Stimulated activated CD4-positive, alpha-beta T cell treated with anti-CD3 and anti-CD28 coated beads, Interleukin-12 subunit alpha, Interleukin-12 subunit beta, amount 100 ng/mL, for 24 hours (primary cell): Measurements from ENCODE around the gene FADS6.

Experiments used
- DNase-seq, 2 experiments: peaks; one replicate each; pipeline ENCODE4 v3.0.0-alpha.2; 2020; ENCODE audit warnings: low read depth in 2 of 2

FADS6 gene

DNA sequence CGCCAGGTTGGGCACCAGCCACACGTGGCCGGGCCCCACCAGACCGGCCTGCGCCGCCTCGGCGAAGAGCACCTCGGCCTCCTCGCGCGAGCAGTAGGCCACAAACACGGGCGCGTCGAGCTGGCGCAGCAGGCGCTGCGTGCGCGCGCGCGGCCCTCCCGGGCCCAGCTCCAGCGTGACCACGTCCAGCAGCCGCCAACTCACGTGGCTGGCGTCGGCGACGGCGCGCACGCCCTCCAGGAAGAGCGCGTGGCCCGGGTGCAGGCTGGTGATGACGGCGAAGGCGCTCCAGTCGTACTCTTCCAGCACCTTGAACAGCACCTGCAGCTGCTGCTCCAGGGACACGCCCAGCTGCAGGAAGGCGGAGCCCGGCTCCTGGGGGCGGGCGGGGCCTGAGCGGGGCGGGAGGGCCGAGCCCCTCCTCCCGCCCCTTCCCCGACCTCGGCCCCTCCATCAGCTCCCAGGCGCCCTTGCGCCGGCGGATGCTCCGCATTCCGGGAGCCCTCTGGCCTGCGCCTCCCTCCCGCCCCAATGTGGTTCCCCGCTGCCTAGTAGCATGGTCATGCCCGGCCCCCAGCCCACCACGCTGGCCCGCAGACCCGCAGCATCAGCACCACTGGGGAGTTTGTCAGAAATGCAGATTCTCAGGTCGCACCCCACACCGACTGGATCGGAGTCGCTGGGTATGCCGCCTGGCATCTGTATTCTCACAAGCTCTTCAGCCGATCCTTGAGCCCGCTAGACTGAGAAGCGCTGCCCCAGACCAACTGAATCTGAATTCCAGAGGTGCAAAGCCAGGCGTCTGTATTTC, 41.0 kb downstream of the FADS6 start:
- DNase-seq: peak; percentile 37 to 39

DNA sequence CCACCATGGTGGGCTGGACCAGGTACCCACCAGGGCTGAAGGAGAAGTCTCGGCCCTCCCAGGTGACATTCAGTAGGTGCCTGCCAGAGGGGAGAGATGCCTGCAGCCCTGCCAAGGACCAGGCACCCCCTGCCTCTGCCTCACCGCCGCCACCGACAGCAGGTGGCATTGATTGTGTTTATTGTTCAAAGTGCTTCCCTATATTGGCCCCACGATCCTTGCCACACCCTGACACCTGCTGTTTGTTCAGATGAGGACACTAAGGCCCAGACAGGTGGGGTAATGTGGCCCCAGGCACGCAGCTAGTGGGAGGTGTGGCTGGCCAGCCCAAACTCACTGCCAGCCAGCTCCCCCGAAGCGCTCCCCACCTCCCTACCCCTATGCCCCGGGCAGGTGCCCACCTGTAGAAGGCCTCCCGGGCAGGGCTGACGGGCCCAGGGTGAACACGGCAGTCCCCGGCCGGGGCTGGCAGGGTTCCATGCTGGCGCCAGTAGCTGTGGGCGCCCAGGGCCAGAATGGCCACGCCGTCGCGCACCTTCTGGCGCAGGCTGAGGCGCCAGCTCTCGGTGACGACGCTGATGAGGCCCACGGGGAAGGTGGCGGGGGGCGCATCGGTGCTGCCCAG, 41.7 kb downstream of the FADS6 start:
- DNase-seq: no peak

DNA sequence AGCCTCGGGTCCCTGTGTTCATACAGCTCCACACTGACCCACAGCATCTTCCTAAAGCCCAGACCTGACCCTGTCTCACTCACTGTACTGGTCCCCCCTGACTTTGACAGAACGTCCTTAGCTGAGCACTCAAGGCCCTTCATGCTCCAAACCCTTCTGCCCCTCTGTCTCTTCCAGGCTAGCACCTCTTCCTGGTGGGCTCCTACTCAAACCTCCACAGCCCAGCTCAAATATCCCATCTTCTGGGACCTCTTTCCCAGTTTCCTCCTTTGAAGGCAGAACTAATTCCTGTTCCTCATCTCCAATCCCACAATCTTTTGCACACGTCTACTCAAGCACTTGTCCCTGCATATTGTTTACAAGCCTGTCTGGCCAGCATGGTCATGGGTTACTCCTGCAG, 42.5 kb downstream of the FADS6 start:
- no peak for DNase-seq

DNA sequence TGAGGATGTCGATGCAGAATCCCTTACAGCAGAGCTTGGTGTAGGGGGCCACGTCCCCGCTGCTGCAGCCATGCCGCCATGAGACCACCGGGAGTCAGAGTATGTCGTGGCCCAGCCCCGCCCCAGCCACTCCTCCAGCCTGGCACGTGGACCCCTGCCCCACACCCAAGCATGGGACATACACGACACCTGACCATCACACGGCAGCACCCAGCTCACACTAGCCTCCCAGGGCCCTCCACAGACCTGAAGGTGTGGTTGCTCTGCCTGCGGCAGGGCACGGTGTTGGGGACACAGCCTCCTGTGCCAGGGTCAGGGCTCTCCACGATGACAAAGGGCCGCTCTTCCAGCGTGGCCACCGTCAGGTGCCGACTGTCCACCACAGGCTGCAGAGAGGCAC, 43.1 kb downstream of the FADS6 start:
- DNase-seq: no peak

DNA sequence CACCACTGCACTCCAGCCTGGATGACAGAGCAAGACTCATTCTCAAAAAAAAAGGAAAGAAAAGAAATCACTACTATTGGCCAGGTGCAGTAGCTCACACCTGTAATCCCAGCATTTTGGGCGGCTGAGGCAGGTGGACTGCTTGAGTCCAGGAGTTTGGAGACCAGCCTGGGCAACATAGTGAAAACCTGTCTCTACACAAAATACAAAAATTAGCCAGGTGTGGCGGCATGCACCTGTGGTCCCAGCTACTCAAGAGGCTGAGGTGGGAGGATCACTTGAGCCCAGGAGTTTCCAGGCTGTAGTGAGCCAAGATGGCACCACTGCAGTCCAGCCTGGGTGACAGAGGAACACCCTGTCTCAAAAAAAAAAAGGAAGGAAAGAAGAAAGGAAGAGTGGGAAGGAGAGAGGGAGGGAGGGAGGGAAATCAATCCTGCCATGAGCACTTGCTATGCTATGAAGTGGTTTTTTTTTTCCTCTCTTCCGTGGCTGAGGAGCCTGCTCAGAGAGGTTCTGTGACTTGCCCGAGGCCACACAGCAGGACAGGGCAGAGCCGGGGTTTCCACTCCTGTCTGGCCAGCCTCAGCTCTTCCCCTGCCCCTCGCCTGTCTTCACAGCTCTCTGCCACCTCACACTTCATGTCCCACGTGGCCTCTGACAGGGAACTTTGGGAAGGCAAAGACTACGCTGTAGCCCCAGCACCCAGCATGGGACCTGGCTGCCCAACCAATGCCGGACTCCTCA, 44.6 kb downstream of the FADS6 start:
- no peak for DNase-seq

DNA sequence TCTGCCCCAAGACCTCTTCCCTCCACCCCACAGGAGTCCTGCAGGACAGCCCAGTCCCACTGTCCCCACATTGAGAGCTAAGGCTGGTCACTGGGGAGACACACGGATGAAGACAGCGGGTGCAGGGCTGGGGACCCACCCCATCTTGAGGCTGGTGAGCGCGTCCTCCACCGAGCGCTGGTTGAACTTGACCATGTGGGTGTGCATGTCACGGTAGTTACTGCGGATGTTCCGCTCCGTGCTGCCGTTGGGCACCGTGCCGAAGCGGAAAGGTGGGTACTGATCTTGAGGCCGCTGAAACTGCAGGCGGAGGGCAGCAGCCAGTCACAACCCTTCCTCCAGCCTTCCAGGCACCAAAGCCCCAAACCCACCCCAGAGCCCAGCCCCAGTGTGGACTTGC, 46.8 kb downstream of the FADS6 start:
- no peak for DNase-seq

DNA sequence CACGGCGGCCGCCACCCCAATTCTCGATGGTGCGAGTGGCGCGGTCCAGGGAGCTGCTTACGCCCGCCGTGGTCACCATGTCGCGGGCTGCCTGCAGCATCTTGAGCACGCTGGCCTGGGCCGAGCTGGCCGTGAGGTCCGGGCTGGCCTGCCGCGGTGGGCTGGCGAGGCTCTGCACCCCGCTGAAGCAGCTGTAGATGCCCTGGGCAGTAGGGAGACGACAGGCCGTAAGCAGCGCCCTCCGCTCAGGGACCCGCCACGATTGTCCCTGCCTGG, 50.1 kb downstream of the FADS6 start:
- no peak for DNase-seq

DNA sequence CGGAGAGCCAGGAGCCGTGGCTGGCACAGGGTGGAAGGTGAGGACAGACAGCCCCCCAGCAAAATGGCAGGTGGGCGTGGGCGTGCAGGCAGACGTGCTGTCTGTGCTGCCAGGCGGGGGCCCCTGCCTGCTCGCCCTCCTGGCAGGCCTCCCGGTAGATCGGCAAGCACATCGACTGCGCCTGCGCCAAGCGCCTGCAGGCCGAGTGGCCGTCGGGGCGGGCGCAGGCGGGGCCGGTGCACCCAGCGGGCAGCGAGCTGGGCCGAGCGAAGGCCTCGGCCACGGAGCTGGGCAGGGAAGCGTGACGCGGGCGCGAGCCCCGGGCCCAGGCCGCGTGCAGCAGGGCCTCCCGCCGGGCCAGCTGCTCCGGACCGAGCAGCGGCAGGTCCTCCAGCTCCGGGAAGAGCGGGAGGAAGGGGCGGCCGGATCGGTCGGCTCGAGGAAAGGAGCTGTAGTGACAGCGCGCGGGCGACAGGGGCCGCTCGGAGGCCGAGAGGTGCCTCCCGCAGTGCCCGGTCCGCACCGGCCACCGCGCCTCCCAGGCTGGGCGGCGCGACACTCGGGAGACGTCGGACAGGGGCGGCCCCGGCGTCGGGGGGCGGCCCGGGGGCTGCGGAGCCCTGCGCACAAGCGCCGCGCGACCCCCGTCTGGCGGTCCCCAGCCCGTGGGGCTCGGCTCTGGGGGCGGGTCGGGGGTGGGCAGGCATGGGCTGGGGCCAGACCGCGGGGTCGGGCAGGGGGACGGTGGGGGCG, 50.7 kb downstream of the FADS6 start:
- no peak for DNase-seq

DNA sequence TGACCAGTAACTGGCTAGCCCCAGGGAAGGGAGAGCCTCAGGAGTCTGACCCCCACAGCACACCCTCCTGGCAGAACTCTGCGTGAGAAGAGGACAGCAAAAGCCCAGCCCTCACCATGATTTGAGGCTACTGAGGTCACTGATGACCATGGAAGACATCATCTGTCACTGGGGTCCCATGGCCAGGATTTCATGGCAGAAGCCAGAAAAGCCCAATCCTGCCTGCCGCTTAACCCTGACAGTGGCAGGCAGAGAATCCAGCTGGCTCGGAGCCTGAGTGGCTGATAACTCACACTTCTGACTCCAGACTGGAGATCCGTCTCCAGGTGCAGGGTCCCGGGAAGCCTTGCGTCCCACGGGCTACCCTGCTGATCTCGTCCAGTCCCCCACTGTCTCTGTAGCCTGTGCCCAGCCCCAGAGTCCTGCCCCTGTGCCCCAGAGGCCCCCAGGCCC, 51.3 kb downstream of the FADS6 start:
- DNase-seq: no peak

DNA sequence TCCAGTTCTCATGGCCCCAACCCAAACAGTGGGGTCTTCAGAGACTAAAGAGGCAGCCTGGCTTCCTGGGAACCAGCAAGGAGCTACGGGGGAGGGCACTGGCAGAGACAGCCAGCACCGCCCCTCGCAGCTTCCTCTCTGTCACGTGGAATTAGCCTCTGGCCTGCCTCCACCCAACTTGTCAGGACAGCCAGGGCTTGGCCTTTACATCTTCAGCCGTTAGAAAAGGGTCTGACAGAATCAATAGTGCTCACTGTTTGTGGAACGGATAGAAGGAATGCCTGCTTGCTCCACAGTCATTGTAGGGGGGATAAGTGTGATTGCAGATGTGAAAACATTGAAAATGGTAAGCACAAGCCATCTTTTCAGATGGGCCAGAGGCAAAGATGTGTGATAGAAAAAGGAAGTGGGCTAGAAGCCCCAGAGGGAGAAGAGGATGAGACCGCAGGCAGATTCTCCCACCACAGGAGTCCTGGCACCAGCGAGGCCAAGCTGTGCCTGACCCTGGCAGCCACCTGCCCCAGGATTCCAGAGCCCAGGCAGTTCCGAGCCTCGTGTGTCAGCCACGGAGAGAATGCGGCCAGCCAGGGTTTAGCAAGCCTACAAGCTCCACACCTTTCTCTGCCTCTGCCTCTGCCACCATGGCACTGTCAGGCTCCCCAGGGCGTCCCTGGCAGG, 52.3 kb downstream of the FADS6 start:
- DNase-seq: no peak

DNA sequence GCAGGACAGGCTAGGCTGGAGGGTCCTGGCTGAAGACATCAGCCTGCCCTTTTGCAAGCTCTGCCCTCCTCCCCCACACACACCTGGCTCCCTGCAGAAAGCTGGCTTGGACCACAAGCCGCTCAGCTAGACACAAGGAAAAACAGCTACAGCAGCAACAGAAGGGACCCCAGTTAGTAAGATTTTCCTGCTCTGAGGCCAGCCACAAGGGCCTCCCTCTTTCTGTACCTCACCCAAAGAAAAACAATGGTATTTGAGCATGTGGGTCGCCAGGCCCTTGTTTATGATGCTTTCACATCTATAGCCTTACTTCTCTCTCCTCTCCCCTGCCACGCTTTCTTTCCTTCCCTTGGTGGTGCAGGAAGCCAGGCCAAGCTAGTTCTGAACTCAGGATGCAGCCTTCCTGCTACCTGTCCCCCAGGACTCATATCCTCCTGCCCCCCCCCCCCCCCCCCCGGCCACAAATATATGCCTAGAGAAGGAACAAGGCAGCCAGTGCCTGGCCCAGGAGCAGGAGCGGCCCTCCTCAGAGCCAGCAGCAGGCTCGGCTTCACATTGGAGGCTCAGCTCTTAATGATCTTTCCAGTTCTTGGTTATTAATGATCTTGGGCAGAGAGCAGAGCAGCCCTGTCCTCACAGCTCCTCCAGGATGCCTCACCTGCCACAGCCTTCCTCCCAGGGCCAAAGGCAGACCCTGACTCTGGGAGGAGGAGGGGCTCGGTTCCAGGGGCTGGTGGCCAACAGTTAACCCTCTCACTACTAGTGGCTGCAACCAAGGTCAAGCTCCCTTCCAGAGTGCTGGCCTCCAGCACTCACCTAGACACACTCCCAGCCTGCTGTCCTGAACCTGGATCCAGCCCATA, 53.2 kb downstream of the FADS6 start:
- no peak for DNase-seq

DNA sequence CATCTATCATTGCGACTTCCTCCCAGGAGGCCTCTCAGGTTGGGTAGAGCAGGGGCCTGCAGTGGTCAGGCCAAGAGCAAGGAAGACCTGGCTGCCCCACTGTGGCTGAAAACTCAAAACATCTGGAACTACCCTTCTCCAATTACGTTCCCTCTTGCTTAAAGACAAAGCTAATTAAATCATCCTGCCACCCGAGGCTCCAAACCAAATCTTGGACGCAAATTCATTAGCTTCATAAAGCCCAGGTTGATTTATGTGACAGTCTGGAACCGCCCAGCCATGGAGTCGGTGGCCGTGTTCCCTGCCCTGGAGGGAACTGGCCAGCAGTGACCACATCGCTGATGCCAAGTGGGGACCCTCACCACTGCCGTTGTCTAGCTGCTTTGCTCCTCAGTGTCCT, 55.2 kb downstream of the FADS6 start:
- DNase-seq: no peak

DNA sequence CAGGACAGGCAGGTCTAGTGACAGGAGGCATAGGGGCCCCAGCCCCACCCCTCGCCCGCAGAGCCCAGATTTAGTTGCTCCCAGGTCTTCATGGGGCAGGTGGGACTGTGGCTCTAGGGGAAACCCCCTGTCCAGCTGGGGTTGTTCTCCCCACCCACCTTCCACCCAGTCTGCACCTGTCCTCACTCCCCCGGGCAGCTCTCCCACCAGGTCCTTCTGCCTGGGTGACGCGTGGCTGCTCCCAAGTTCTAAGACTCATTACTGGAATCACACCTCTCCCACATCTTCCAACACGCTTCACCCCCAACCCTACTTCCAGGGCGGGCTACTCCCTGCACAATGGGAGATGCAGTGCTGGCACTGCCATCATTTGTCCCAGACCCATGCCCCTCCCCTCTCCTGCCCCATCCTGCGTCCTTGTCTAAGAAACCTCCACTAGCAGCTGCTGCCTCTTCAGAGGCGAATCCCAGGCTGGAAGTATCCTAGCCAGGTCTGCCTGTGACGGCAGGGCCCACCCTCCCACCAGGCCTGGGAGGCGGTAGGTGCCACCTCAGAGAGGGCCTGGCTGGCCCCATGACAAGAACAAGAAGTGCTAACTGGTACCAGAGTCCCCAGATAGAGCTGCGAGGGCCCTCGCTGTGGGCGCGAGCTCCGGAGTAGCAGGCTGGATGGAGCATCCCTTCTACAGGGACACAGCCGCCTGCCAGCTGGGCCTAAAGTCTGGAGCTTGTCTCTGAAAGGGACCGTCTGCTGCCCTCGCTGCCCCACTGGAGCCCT, 56.6 kb downstream of the FADS6 start:
- no peak for DNase-seq

DNA sequence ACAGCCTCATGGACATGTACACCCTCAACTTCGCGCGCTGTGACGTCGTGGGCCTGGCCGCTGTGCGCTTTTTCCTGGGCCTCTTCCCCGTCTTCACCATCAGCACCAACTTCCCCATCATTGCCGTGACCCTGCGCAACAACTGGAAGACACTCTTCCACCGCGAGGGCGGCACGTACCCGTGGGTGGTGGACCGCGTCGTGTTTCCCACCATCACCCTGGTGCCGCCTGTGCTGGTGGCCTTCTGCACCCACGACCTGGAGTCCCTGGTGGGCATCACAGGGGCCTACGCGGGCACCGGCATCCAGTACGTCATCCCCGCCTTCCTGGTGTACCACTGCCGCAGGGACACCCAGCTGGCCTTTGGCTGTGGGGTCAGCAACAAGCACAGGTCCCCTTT, 57.2 kb downstream of the FADS6 start:
- DNase-seq: no peak

DNA sequence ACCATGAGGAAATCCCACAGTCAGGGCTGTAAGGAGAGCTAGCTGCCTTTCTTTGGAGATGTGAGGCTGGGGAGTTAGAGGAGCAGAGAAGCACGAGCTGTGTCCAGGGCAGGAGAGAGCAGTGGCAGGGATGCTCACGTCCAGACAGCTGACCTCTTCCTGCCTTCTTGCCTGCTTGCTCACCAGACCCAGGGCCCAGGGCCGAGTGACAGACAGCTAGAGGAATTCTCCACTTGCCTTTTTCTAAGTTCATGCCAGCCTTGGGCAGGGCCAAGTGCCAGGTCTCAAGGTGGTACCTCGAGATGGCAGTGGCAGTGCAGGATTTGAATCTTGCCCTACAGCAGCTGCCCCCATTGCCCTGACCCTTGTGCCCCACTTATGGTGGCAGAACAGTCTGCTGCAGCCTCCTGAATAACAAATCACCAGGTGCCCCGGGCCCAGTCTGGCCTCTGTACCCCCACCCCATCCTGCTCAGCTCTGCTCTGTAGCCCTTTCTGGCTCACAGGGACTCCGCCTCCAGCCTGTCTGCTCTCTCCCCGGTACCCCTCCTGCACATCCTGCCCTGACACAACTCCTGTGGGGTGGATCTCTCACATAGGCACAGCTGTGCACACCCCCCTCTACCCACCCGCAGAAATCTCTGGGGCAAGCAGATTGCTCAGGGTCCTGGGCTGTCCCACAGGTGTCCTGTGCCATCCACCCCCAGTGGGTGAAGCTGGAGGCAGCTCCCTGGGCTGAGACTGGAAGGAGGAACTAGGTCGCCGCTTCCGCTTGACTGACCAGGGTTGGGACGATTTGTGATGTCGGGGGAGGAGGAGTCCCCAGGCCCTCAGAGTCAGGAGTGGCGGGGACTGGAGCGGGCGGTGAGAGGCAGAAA, 59.7 kb downstream of the FADS6 start:
- no peak for DNase-seq

DNA sequence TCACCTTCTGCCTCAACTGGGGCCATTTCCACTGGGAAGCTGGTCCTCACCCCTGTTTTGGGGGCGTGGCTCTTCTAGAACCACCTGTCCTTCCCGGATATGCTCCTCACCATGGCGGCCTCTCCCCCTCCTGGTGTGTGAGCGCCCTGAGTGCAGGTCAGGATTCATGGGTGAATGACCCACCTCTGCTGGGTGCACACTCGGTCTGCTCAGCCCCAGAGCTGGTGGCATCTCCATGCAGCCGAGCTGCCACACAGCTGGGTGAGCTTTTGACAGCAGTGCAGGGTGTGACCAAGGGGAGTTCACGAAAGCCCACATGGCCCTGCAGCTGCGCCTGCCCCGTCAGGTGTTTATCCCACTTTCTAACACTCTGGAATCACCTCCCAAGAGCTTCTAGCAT, 61.0 kb downstream of the FADS6 start:
- DNase-seq: no peak

DNA sequence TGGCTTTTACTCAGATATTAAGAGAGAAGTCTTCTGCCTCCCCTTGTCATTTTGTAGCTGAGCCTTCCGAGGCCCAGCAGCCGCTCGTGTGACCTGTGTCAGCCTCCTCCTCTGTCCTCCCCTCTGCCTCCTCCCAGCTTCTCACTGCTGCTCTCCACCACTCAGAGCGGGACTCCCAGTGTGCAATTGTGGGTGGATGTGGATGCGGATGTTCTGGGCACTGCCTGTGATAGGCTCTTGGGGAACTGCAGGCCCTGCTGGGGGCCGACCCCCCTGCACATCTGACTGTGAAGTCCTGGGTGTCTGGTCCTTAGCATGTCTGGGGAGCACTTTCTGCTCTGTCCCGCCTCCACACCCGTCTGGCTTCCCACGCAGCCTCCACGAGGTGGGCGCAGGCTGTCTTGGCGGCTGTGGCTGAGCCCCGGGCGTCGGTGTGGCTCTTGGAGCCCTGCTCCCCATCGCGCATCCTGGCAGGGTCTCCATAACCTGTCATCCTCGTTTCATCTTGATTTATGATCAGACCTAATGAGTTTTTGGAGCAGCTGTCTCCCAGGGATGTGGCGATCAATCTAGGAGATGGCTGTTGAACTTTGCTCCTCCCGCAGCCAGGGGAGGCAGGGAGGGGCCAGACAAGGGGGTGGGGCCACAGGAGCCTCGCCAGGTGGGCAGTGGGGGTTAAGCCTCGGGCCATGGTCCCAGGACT, 61.8 kb downstream of the FADS6 start:
- no peak for DNase-seq

DNA sequence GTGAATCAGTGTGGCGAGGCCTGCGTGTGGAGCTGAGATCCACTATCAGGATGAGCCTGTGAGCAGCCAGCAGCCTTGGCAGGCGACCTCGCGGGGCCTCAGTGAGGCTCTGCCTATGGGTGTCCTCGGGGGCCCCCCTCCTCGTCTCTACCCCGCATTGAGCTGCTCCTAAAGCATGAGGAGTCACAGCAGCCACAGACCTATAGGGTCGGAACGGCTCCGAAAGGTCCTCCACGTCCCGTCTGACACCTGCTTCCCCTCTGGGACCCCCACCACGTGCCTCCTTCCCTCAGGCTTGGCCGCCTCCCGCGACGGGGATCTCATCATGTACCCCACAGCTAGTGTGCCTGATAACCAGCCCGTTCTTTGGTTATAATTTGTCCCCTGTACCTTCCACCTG, 62.6 kb downstream of the FADS6 start:
- no peak for DNase-seq
